Stimulated activated CD4-positive, alpha-beta T cell treated with anti-CD3 and anti-CD28 coated beads, TNF-alpha, amount 100 ng/mL, for 1 hour (primary cell): ENCODE measurements around the gene PFKP.
"Not testable (repeated sequence)": the region's sequence is repeated elsewhere in the genome, so short reads cannot be mapped to it uniquely, and the experiment has no call there.

ENCODE experiments used
- DNase-seq, 3 donors: peaks; one replicate each; pipeline ENCODE4 v3.0.0-alpha.2; 2020; ENCODE audit warnings: low read depth in 3 of 3, low spot score in 1 of 3

The PFKP gene

GRCh38 chr10:3046981-3047547 lies 20.3 kb upstream of the PFKP start:
- DNase-seq = no peak

- DNase-seq = no peak
Observed at GRCh38 chr10:3047596-3047995, 19.8 kb upstream of the PFKP start.

GRCh38 chr10:3048119-3049019 lies 19.0 kb upstream of the PFKP start:
- no peak for DNase-seq

- no peak for DNase-seq
Observed at GRCh38 chr10:3051692-3052091, 15.7 kb upstream of the PFKP start.

- no peak for DNase-seq
Observed at GRCh38 chr10:3053155-3053554, 14.2 kb upstream of the PFKP start.

GRCh38 chr10:3054183-3054850 lies 13.0 kb upstream of the PFKP start:
- DNase-seq = no peak

- no peak for DNase-seq
Observed at GRCh38 chr10:3054851-3055199, 12.5 kb upstream of the PFKP start.

- no peak for DNase-seq
Observed at GRCh38 chr10:3056280-3057037, 10.9 kb upstream of the PFKP start.

- no peak for DNase-seq
Observed at GRCh38 chr10:3057946-3058345, 9.4 kb upstream of the PFKP start.

- no peak for DNase-seq
Observed at GRCh38 chr10:3059974-3060373, 7.4 kb upstream of the PFKP start.

- DNase-seq = no peak
Observed at GRCh38 chr10:3060481-3060889, 6.9 kb upstream of the PFKP start.

- not testable (repeated sequence) for DNase-seq
Observed at GRCh38 chr10:3061323-3061898, 5.9 kb upstream of the PFKP start.

GRCh38 chr10:3062502-3063186 lies 4.7 kb upstream of the PFKP start:
- no peak for DNase-seq

GRCh38 chr10:3064423-3064822 lies 2.9 kb upstream of the PFKP start:
- DNase-seq = no peak

GRCh38 chr10:3065622-3066021 lies 1.7 kb upstream of the PFKP start:
- DNase-seq = no peak

- DNase-seq = no peak
Observed at GRCh38 chr10:3066317-3067117, 831 bp upstream of the PFKP start.

- DNase-seq = no peak
Observed at GRCh38 chr10:3067859-3068179, 471 bp downstream of the PFKP start.

GRCh38 chr10:3068201-3068967 lies 1.0 kb downstream of the PFKP start:
- DNase-seq = peak in 2 of 3 donors; percentile 24 to 58
